Activated CD4-positive, alpha-beta T cell treated with anti-CD3 and anti-CD28 coated beads, Interleukin-2, amount 50 U/mL, for 4 hours (primary cell): Measurements from ENCODE around the gene ANO10.
"Not testable (repeated sequence)": the region's sequence is repeated elsewhere in the genome, so short reads cannot be mapped to it uniquely, and the experiment has no call there.

Source experiments
- DNase-seq, 2 experiments: peaks; one replicate each; pipeline ENCODE4 v3.0.0-alpha.2; 2020

The ANO10 gene

GRCh38 chr3:43465109-43465508 is 156.7 kb downstream of the ANO10 start:
- DNase-seq, result no peak

- DNase-seq, result not testable (repeated sequence)
Observed at GRCh38 chr3:43462566-43462965, 159.2 kb downstream of the ANO10 start.

- no peak for DNase-seq
Observed at GRCh38 chr3:43461345-43461744, 160.5 kb downstream of the ANO10 start.

- not testable (repeated sequence) for DNase-seq
Observed at GRCh38 chr3:43457038-43457437, 164.8 kb downstream of the ANO10 start.

GRCh38 chr3:43455233-43455632 is 166.6 kb downstream of the ANO10 start:
- DNase-seq, result no peak

GRCh38 chr3:43453981-43454380 is 167.8 kb downstream of the ANO10 start:
- DNase-seq, result no peak

GRCh38 chr3:43451670-43452254 is 170.0 kb downstream of the ANO10 start:
- DNase-seq, result no peak

GRCh38 chr3:43448098-43448497 is 173.7 kb downstream of the ANO10 start:
- no peak for DNase-seq

- DNase-seq, result no peak
Observed at GRCh38 chr3:43445820-43446219, 176.0 kb downstream of the ANO10 start.

- DNase-seq, result no peak
Observed at GRCh38 chr3:43442872-43443395, 178.9 kb downstream of the ANO10 start.

- DNase-seq, result no peak
Observed at GRCh38 chr3:43436507-43437140, 185.2 kb downstream of the ANO10 start.

- no peak for DNase-seq
Observed at GRCh38 chr3:43435706-43436105, 186.1 kb downstream of the ANO10 start.

- no peak for DNase-seq
Observed at GRCh38 chr3:43434431-43434830, 187.4 kb downstream of the ANO10 start.

- no peak for DNase-seq
Observed at GRCh38 chr3:43432462-43432861, 189.3 kb downstream of the ANO10 start.

GRCh38 chr3:43426388-43426787 is 195.4 kb downstream of the ANO10 start:
- no peak for DNase-seq

- no peak for DNase-seq
Observed at GRCh38 chr3:43425829-43426228, 196.0 kb downstream of the ANO10 start.

- no peak for DNase-seq
Observed at GRCh38 chr3:43423639-43424038, 198.2 kb downstream of the ANO10 start.

GRCh38 chr3:43423142-43423541 is 198.7 kb downstream of the ANO10 start:
- DNase-seq, result no peak

GRCh38 chr3:43418601-43419272 is 203.1 kb downstream of the ANO10 start:
- no peak for DNase-seq

- no peak for DNase-seq
Observed at GRCh38 chr3:43417133-43417532, 204.7 kb downstream of the ANO10 start.

GRCh38 chr3:43415088-43415487 is 206.7 kb downstream of the ANO10 start:
- no peak for DNase-seq

GRCh38 chr3:43413676-43414368 is 208.0 kb downstream of the ANO10 start:
- DNase-seq, result no peak

GRCh38 chr3:43411429-43411828 is 210.4 kb downstream of the ANO10 start:
- no peak for DNase-seq

- DNase-seq, result no peak
Observed at GRCh38 chr3:43410592-43410991, 211.2 kb downstream of the ANO10 start.
